H1 (cell line): Measurements from ENCODE around the gene ZNF394. TPM values are rescaled to one million over a fixed set of nuclear protein-coding genes. Genes with fewer than 3 reads are reported as not detected.

Experiments used
- CTCF ChIA-PET: fragments of 300-600 bp; sonication (Branson Sonifier 250); formaldehyde crosslinking; loops from one replicate; lab custom pipeline; 2021; ENCODE audit not compliant: partially characterized antibody; lab: Charles Lee
- POLR2A ChIA-PET: fragments of 300-600 bp; sonication (Branson Sonifier 250); formaldehyde crosslinking; loops from one replicate; lab custom pipeline; 2021; ENCODE audit warnings: inconsistent platforms; ENCODE audit not compliant: partially characterized antibody; lab: Charles Lee
- DNase-seq, 2 experiments: peaks; one replicate each; pipeline versions ENCODE4 v3.0.0 to v3.0.0-alpha.2; 2010 to 2022; ENCODE audit warnings: low spot score in 2 of 2, low read depth in 1 of 2, mixed read lengths in 1 of 2
- FAIRE-seq: peaks from 2 replicates; lab custom pipeline; 2011; peaks lifted over from hg19 to GRCh38; lab: Jason Lieb, UNC
- H2AFZ ChIP-seq: 2 replicates; pipeline ENCODE4 v1.8.1; 2012; ENCODE audit warnings: low read length, inconsistent platforms
- H2AK5ac ChIP-seq: 2 replicates; pipeline ENCODE4 v1.6.1; 2013; ENCODE audit warnings: low read depth, low read length
- H2BK120ac ChIP-seq: replicated peaks from 2 replicates; pipeline ENCODE3; 2013; ENCODE audit warnings: low read depth, low read length, inconsistent platforms
- H2BK12ac ChIP-seq: 2 replicates; pipeline ENCODE4 v1.6.1; 2013; ENCODE audit warnings: low read depth, low read length
- H2BK15ac ChIP-seq: 2 replicates; pipeline ENCODE4 v1.6.1; 2013; ENCODE audit warnings: low read length
- H2BK20ac ChIP-seq: 2 replicates; pipeline ENCODE4 v1.6.1; 2013; ENCODE audit warnings: low read length
- H2BK5ac ChIP-seq: 2 replicates; pipeline ENCODE4 v1.6.1; 2013; ENCODE audit warnings: low read depth, low read length
- H3K14ac ChIP-seq: 2 replicates; pipeline ENCODE4 v1.6.1; 2013; ENCODE audit warnings: inconsistent platforms; ENCODE audit not compliant: insufficient read length
- H3K18ac ChIP-seq: 2 replicates; pipeline ENCODE4 v1.6.1; 2013; ENCODE audit warnings: low read length; ENCODE audit errors: extremely low read depth
- H3K23ac ChIP-seq: 2 replicates; pipeline ENCODE4 v1.6.1; 2013; ENCODE audit warnings: inconsistent platforms; ENCODE audit not compliant: insufficient read length
- H3K23me2 ChIP-seq: 2 replicates; pipeline ENCODE4 v1.6.1; 2013; ENCODE audit warnings: low read depth, low read length
- H3K27ac ChIP-seq: 2 replicates; pipeline ENCODE4 v1.6.1; 2011; ENCODE audit warnings: low read depth, low read length, inconsistent platforms
- H3K27me3 ChIP-seq, 4 experiments: replicated peaks in 1 of 4; 1 replicate in 1 of 4; 2 replicates in 3 of 4; pipeline versions ENCODE4 v1.6.1 to v1.8.1; 2011 to 2013; ENCODE audit warnings: low read length in 3 of 4, mild to moderate bottlenecking in 3 of 4, inconsistent platforms in 2 of 4, mixed read lengths in 2 of 4, moderate library complexity in 1 of 4; ENCODE audit not compliant: control insufficient read depth in 3 of 4, insufficient read depth in 3 of 4; ENCODE audit errors: extremely low read depth in 1 of 4
- H3K36me3 ChIP-seq, 4 experiments: 2 replicates each; pipeline versions ENCODE4 v1.6.1 to v1.8.1; 2011 to 2013; ENCODE audit warnings: mild to moderate bottlenecking in 4 of 4, low read length in 3 of 4, moderate library complexity in 2 of 4, control low read depth in 1 of 4, inconsistent platforms in 1 of 4; ENCODE audit not compliant: insufficient read depth in 4 of 4, control insufficient read depth in 2 of 4
- H3K4ac ChIP-seq: replicated peaks from 2 replicates; pipeline ENCODE3; 2013; ENCODE audit warnings: low read length, low read depth, mixed read lengths, inconsistent platforms; ENCODE audit not compliant: insufficient read length
- H3K4me1 ChIP-seq, 4 experiments: replicated peaks in 1 of 4; 1 replicate in 1 of 4; 2 replicates in 3 of 4; pipeline versions ENCODE4 v1.6.1 to v1.8.1; 2011 to 2013; ENCODE audit warnings: low read length in 3 of 4, inconsistent platforms in 2 of 4, mixed read lengths in 1 of 4; ENCODE audit not compliant: insufficient read depth in 4 of 4, control insufficient read depth in 3 of 4
- H3K4me2 ChIP-seq, 2 experiments: 2 replicates each; pipeline versions ENCODE4 v1.6.1 to v1.8.1; 2011 to 2013; ENCODE audit warnings: low read depth in 2 of 2, low read length in 2 of 2, control low read depth in 1 of 2, inconsistent platforms in 1 of 2, mild to moderate bottlenecking in 1 of 2; ENCODE audit not compliant: insufficient read depth in 1 of 2
- H3K4me3 ChIP-seq, 4 experiments: fragments of 200-600, 300-600 bp in 1 of 4; sonication (generic), shearing (Covaris generic), sonication (Bioruptor Twin) in 1 of 4; 2 replicates each; pipeline versions ENCODE4 v1.5.1 to v1.8.1; 2011 to 2016; ENCODE audit warnings: low read length in 4 of 4, low read depth in 3 of 4, control low read depth in 2 of 4, inconsistent platforms in 2 of 4, mild to moderate bottlenecking in 2 of 4, mixed read lengths in 1 of 4, moderate library complexity in 1 of 4; ENCODE audit not compliant: insufficient read depth in 2 of 4; ENCODE audit errors: extremely low read depth in 1 of 4
- H3K56ac ChIP-seq: replicated peaks from 2 replicates; pipeline ENCODE3; 2013; ENCODE audit warnings: low read depth, mild to moderate bottlenecking, mixed read lengths, low read length, inconsistent platforms; ENCODE audit not compliant: insufficient read length
- H3K79me1 ChIP-seq: 2 replicates; pipeline ENCODE4 v1.6.1; 2013; ENCODE audit warnings: low read depth, low read length, control low read depth
- H3K79me2 ChIP-seq, 2 experiments: 2 replicates each; pipeline versions ENCODE4 v1.6.1 to v1.8.1; 2012 to 2013; ENCODE audit warnings: low read length in 2 of 2, mild to moderate bottlenecking in 2 of 2, inconsistent platforms in 1 of 2; ENCODE audit not compliant: insufficient read depth in 2 of 2, control insufficient read depth in 1 of 2
- H3K9ac ChIP-seq, 4 experiments: replicated peaks in 1 of 4; 1 replicate in 1 of 4; 2 replicates in 3 of 4; pipeline versions ENCODE4 v1.6.1 to v1.8.1; 2011 to 2013; ENCODE audit warnings: low read depth in 3 of 4, low read length in 3 of 4, control low read depth in 2 of 4, mild to moderate bottlenecking in 2 of 4, moderate library complexity in 2 of 4, inconsistent platforms in 1 of 4; ENCODE audit errors: extremely low read depth in 1 of 4
- H3K9me3 ChIP-seq, 2 experiments: 2 replicates each; pipeline versions ENCODE4 v1.6.1 to v1.8.1; 2012 to 2013; ENCODE audit warnings: mild to moderate bottlenecking in 2 of 2, moderate library complexity in 2 of 2, control low read depth in 1 of 2, inconsistent platforms in 1 of 2, low read depth in 1 of 2, low read length in 1 of 2, mixed read lengths in 1 of 2; ENCODE audit not compliant: insufficient read depth in 2 of 2
- H4K20me1 ChIP-seq, 2 experiments: replicated peaks in 1 of 2; 2 replicates each; pipeline versions ENCODE3 to v1.8.1; 2011 to 2013; ENCODE audit warnings: inconsistent platforms in 2 of 2, low read length in 2 of 2, mild to moderate bottlenecking in 1 of 2; ENCODE audit not compliant: insufficient read depth in 2 of 2, control insufficient read depth in 1 of 2
- H4K5ac ChIP-seq: 2 replicates; pipeline ENCODE4 v1.6.1; 2013; ENCODE audit warnings: low read length, low read depth, mixed read lengths, inconsistent platforms; ENCODE audit not compliant: insufficient read length
- H4K8ac ChIP-seq: 2 replicates; pipeline ENCODE4 v1.8.0; 2013; ENCODE audit warnings: mild to moderate bottlenecking, moderate library complexity, low read length, inconsistent platforms; ENCODE audit not compliant: insufficient read depth; ENCODE audit errors: extremely low read depth
- H4K91ac ChIP-seq: replicated peaks from 2 replicates; pipeline ENCODE3; 2013; ENCODE audit warnings: low read length, mixed read lengths, inconsistent platforms; ENCODE audit not compliant: insufficient read length
- CTBP2 ChIP-seq: IDR thresholded peaks from 2 replicates; pipeline ENCODE4 v1.7.0; 2011; ENCODE audit warnings: borderline replicate concordance, mild to moderate bottlenecking, moderate library complexity, mixed read lengths, low read length; ENCODE audit not compliant: insufficient read depth, insufficient read length
- EZH2 ChIP-seq: fragments of 200-600 bp; sonication (generic); IDR thresholded peaks from 2 replicates; pipeline ENCODE4 v1.7.1; 2012; ENCODE audit warnings: low read depth, mild to moderate bottlenecking, moderate library complexity, low read length, inconsistent platforms; ENCODE audit not compliant: severe bottlenecking
- HDAC2 ChIP-seq, 2 experiments: fragments of 300-600 bp in 1 of 2; sonication (generic) in 1 of 2; IDR thresholded peaks; 2 replicates each; pipeline ENCODE4 v1.6.1; 2011 to 2012; ENCODE audit warnings: low read depth in 2 of 2, low read length in 2 of 2, mild to moderate bottlenecking in 2 of 2, moderate library complexity in 2 of 2, borderline replicate concordance in 1 of 2, inconsistent platforms in 1 of 2
- JUN ChIP-seq: IDR thresholded peaks from 2 replicates; pipeline ENCODE4 v1.6.1; 2011; ENCODE audit warnings: low read depth, mild to moderate bottlenecking, improper control_type of control experiment, low read length
- NRF1 ChIP-seq: IDR thresholded peaks from 2 replicates; pipeline ENCODE4 v1.6.1; 2011; ENCODE audit warnings: mild to moderate bottlenecking, low read depth, low read length, improper control_type of control experiment
- POLR2A ChIP-seq, 2 experiments: IDR thresholded peaks; 1 replicate in 1 of 2; 2 replicates in 1 of 2; pipeline ENCODE4 v1.6.1; 2011; ENCODE audit warnings: low read depth in 2 of 2, low read length in 2 of 2, mild to moderate bottlenecking in 2 of 2; ENCODE audit errors: control extremely low read depth in 1 of 2
- RNF2 ChIP-seq: fragments of 200-900, 300-1000 bp; sonication (generic); IDR thresholded peaks from 2 replicates; pipeline ENCODE4 v1.7.1; 2016; ENCODE audit warnings: borderline replicate concordance, low read depth, mild to moderate bottlenecking, antibody characterized with exemption, low read length; ENCODE audit not compliant: poor library complexity, severe bottlenecking; ENCODE audit errors: missing control alignments
- TBP ChIP-seq: IDR thresholded peaks from 2 replicates; pipeline ENCODE4 v1.6.1; 2011; ENCODE audit warnings: low read depth, low read length, improper control_type of control experiment
- TCF12 ChIP-seq: IDR thresholded peaks from 2 replicates; pipeline ENCODE4 v1.6.1; 2011; ENCODE audit warnings: low read depth, mild to moderate bottlenecking, low read length
- WGBS, 2 experiments: shearing (Covaris generic) in 1 of 2; methylation state at CpG; one replicate each; pipeline versions ENCODE4 v1.1.6 to v1.1.7; 2013 to 2015; ENCODE audit warnings: low lambda C conversion rate in 2 of 2, mixed read lengths in 2 of 2, inconsistent platforms in 1 of 2, low coverage in 1 of 2, missing lambda C conversion rate in 1 of 2; ENCODE audit not compliant: insufficient replicate concordance in 2 of 2, insufficient coverage in 1 of 2, insufficient read length in 1 of 2; ENCODE audit errors: extremely low coverage in 1 of 2, missing lambda C conversion rate in 1 of 2; 5-methylcytosine and 5-hydroxymethylcytosine counted together
- polyA plus RNA-seq, 7 experiments: library from polyadenylated mRNA; depleted of rRNA in 3 of 7; stranded (reverse) in 5 of 7; unstranded in 2 of 7; fragments of >200 nt in 5 of 7; fragments of 200-250 nt in 2 of 7; gene quantifications; 1 replicate in 5 of 7; 2 replicates in 1 of 7; 4 replicates in 1 of 7; pipeline versions ENCODE4 v1.2.1 to v1.2.3, GENCODE V29; 2011 to 2013; ENCODE audit warnings: missing spikeins in 2 of 7, mixed read lengths in 2 of 7
- total RNA-seq: library from RNA; stranded (reverse); fragmentation: NEBNext Ultra II Directional; extraction: Animal tissue kit (Norgen Biotek cat#: 25700); gene quantifications from 2 replicates; pipeline ENCODE4 v1.2.1, GENCODE V29; 2021
- TF ChIP-seq, protein P1 (sequence below): IDR thresholded peaks from 2 replicates; pipeline ENCODE4 v1.6.1; 2012; ENCODE audit warnings: inconsistent platforms
- TF ChIP-seq, protein P2 (sequence below): IDR thresholded peaks from 2 replicates; pipeline ENCODE4 v1.6.1; 2012; ENCODE audit warnings: inconsistent platforms

ZNF394 gene
- total and polyA plus RNA-seq, 2 of the 8 experiments (the other 6 are each of a cell fraction or from before 2014, with no cell fraction given), result 6.6 to 19.3 TPM

- DNase-seq (no peak), FAIRE-seq (no peak)
- Histone ChIP-seq H3K4me3 (no peak overlapping the region), H4K5ac (no peak overlapping the region), H2BK120ac (no peak overlapping the region), H3K27me3 (no peaks in the 10 kb centered on the region), H3K79me1 (peaks cover 3% of the 10 kb centered on the region), H3K36me3 (peaks cover 22 to 77% (median 54%) of the 10 kb centered on the region in 4 experiments), H2BK20ac (no peak overlapping the region), H4K8ac (no peak overlapping the region), H3K23ac (no peak overlapping the region), H2BK12ac (no peak overlapping the region), H3K4me2 (no peak overlapping the region), H3K4me1 (no peaks in the 10 kb centered on the region; a peak in 1 of 7 replicates), H4K91ac (no peak overlapping the region), H2BK5ac (no peak overlapping the region), H3K23me2 (no peaks in the 10 kb centered on the region), H2AFZ (no peak overlapping the region), H3K9ac (no peak overlapping the region), H3K14ac (no peak overlapping the region), H3K56ac (no peak overlapping the region), H3K4ac (no peak overlapping the region), H4K20me1 (peaks cover 13 to 31% of the 10 kb centered on the region in 2 experiments), H2BK15ac (no peak overlapping the region), H3K79me2 (peaks cover 3 to 34% of the 10 kb centered on the region in 2 experiments; a peak in 3 of 4 replicates), H3K27ac (no peak overlapping the region), H3K9me3 (no peaks in the 10 kb centered on the region), H3K18ac (no peak overlapping the region), H2AK5ac (no peak overlapping the region)
- TF ChIP-seq TBP, result no peak
- TF ChIP-seq JUN, result no peak
- TF ChIP-seq RNF2, result no peak
- no peak for TF ChIP-seq EZH2
- TF ChIP-seq, protein P1, sequence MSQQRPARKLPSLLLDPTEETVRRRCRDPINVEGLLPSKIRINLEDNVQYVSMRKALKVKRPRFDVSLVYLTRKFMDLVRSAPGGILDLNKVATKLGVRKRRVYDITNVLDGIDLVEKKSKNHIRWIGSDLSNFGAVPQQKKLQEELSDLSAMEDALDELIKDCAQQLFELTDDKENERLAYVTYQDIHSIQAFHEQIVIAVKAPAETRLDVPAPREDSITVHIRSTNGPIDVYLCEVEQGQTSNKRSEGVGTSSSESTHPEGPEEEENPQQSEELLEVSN, result no peak
- TF ChIP-seq CTBP2, result no peak
- TF ChIP-seq HDAC2 (IDR thresholded peaks at IDR 0.05; ENCODE audit: borderline replicate concordance in 1 of 2, low read depth in 2 of 2, low read length in 2 of 2), result no peak
- TF ChIP-seq POLR2A (IDR thresholded peaks at IDR 0.05; ENCODE audit: control extremely low read depth in 1 of 2, low read depth in 2 of 2, low read length in 2 of 2), result no peak
- TF ChIP-seq TCF12, result no peak
- no peak for TF ChIP-seq NRF1
- TF ChIP-seq, protein P2, sequence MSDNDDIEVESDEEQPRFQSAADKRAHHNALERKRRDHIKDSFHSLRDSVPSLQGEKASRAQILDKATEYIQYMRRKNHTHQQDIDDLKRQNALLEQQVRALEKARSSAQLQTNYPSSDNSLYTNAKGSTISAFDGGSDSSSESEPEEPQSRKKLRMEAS, result no peak
- ChIA-PET POLR2A (interaction anchor here (0.7 to 10.7 kb wide), 11 partner anchors 7 to 101 kb away, joined by 3 to 100 read pairs (median 4); partner anchors contain the start of genes ATP5MF, BUD31, CPSF4 and PTCD1), CTCF (interaction anchor here (1.2 to 2.1 kb wide), 3 partner anchors 8 to 23 kb away, joined by 3 to 7 read pairs (median 5); no protein-coding TSS in a partner anchor)
- 83% methylated on average over 6 of the region's 6 CpGs; no CpG with 5 or more reads in 1 of the 2 experiments for WGBS, 2 experiments
Measured at GRCh38 chr7:99457050-99457649, 42.9 kb downstream of the ZNF394 start.
